Stimulated activated CD8-positive, alpha-beta memory T cell treated with anti-CD3 and anti-CD28 coated beads, Interleukin-12 subunit alpha, Interleukin-12 subunit beta, amount 100 ng/mL, for 24 hours (primary cell): Measurements from ENCODE around the gene ADAMTS2.
"Not testable (repeated sequence)": the region's sequence is repeated elsewhere in the genome, so short reads cannot be mapped to it uniquely, and the experiment has no call there.

ENCODE experiments used
- DNase-seq: peaks from one replicate; pipeline ENCODE4 v3.0.0-alpha.2; 2020; ENCODE audit errors: extremely low read depth

The ADAMTS2 gene

GRCh38 chr5:179296150-179296821 lies 49.0 kb downstream of the ADAMTS2 start:
- DNase-seq = no peak

GRCh38 chr5:179295778-179296149 lies 49.5 kb downstream of the ADAMTS2 start:
- DNase-seq = no peak

- no peak for DNase-seq
Observed at GRCh38 chr5:179294891-179295777, 50.1 kb downstream of the ADAMTS2 start.

GRCh38 chr5:179294131-179294780 lies 51.0 kb downstream of the ADAMTS2 start:
- no peak for DNase-seq

- no peak for DNase-seq
Observed at GRCh38 chr5:179292681-179293635, 52.3 kb downstream of the ADAMTS2 start.

- DNase-seq = no peak
Observed at GRCh38 chr5:179292202-179292601, 53.1 kb downstream of the ADAMTS2 start.

- DNase-seq = no peak
Observed at GRCh38 chr5:179290681-179291540, 54.4 kb downstream of the ADAMTS2 start.

- no peak for DNase-seq
Observed at GRCh38 chr5:179289756-179290385, 55.4 kb downstream of the ADAMTS2 start.

GRCh38 chr5:179288809-179289185 lies 56.5 kb downstream of the ADAMTS2 start:
- DNase-seq = no peak

GRCh38 chr5:179288101-179288808 lies 57.0 kb downstream of the ADAMTS2 start:
- DNase-seq = no peak

GRCh38 chr5:179287631-179288030 lies 57.6 kb downstream of the ADAMTS2 start:
- DNase-seq = no peak

- DNase-seq = no peak
Observed at GRCh38 chr5:179287071-179287470, 58.2 kb downstream of the ADAMTS2 start.

GRCh38 chr5:179285776-179286162 lies 59.5 kb downstream of the ADAMTS2 start:
- DNase-seq = not testable (repeated sequence)

- DNase-seq = no peak
Observed at GRCh38 chr5:179284751-179285631, 60.3 kb downstream of the ADAMTS2 start.

GRCh38 chr5:179283908-179284307 lies 61.4 kb downstream of the ADAMTS2 start:
- not testable (repeated sequence) for DNase-seq

GRCh38 chr5:179281694-179282093 lies 63.6 kb downstream of the ADAMTS2 start:
- no peak for DNase-seq

GRCh38 chr5:179280095-179280490 lies 65.2 kb downstream of the ADAMTS2 start:
- DNase-seq = no peak

GRCh38 chr5:179279347-179280094 lies 65.7 kb downstream of the ADAMTS2 start:
- no peak for DNase-seq
